Upper lobe of left lung (tissue), 6 donors: Measurements from ENCODE around the gene TAF4. TPM values are rescaled to one million over a fixed set of nuclear protein-coding genes. Genes with fewer than 3 reads are reported as not detected.

Experiments
- ATAC-seq, 2 donors: fragments of 200-7000 bp; cut with Tn5 transposase; one replicate each; pipeline ENCODE4 v1.9.1; 2022; ENCODE audit warnings: mild to moderate bottlenecking in 2 of 2, moderate library complexity in 2 of 2; ENCODE audit not compliant: low FRiP score in 2 of 2
- DNase-seq, 2 donors: peaks; one replicate each; pipeline ENCODE4 v3.0.0-alpha.2; 2019 to 2020
- H3K27ac ChIP-seq, 4 donors: fragments of 200-600 bp; sonication (generic); one replicate each; pipeline ENCODE4 v1.5.1; 2016 to 2019
- H3K27me3 ChIP-seq, 4 donors: fragments of 200-600 bp; sonication (generic); one replicate each; pipeline ENCODE4 v1.5.1; 2017 to 2019
- H3K36me3 ChIP-seq, 4 donors: fragments of 200-600 bp; sonication (generic); one replicate each; pipeline ENCODE4 v1.5.1; 2016 to 2019
- H3K4me1 ChIP-seq, 4 donors: fragments of 200-600 bp; sonication (generic); one replicate each; pipeline ENCODE4 v1.5.1; 2018 to 2019
- H3K4me3 ChIP-seq, 4 donors: fragments of 200-600 bp; sonication (generic); one replicate each; pipeline ENCODE4 v1.5.1; 2017 to 2019; ENCODE audit warnings: mild to moderate bottlenecking in 2 of 4, moderate library complexity in 1 of 4
- H3K9me3 ChIP-seq, 4 donors: fragments of 200-600 bp; sonication (generic); one replicate each; pipeline ENCODE4 v1.5.1; 2018 to 2019
- EP300 ChIP-seq, 4 donors: sonication (generic); formaldehyde crosslinking; IDR thresholded peaks; one replicate each; pipeline ENCODE4 v1.5.1; 2017; ENCODE audit warnings: antibody characterized with exemption in 4 of 4, control low read depth in 2 of 4
- POLR2A ChIP-seq, 4 donors: fragments of 450-650 bp; IDR thresholded peaks; one replicate each; pipeline ENCODE4 v1.5.1; 2016 to 2017; ENCODE audit warnings: antibody characterized with exemption in 4 of 4, mild to moderate bottlenecking in 2 of 4
- POLR2AphosphoS5 ChIP-seq, 2 donors: sonication (generic); formaldehyde crosslinking; IDR thresholded peaks; one replicate each; pipeline ENCODE4 v1.5.1; 2017; ENCODE audit warnings: antibody characterized with exemption in 2 of 2
- WGBS, 2 donors: methylation state at CpG; one replicate each; pipeline ENCODE4 v1.1.5; 2017 to 2018; 5-methylcytosine and 5-hydroxymethylcytosine counted together
- total RNA-seq, 6 donors: library from RNA; depleted of rRNA in 4 of 6; stranded (reverse); fragments of >200 nt in 4 of 6; gene quantifications; one replicate each; pipeline versions ENCODE4 v1.1.0 to v1.2.1, GENCODE V29; 2016 to 2021
- TF ChIP-seq, protein P1 (sequence below), 6 experiments: fragments of 450-650 bp in 4 of 6; fragments of 200-600 bp in 2 of 6; sonication (generic) in 2 of 6; IDR thresholded peaks; one replicate each; pipeline ENCODE4 v1.5.1; 2016 to 2019; ENCODE audit warnings: antibody characterized with exemption in 6 of 6
- donor health status: DM: no; HTN: no; CAD: no; lungs with moderate emphysema.
- donor health status: DM: no; HTN: yes; CAD: no; lungs with severe emphysema.

Gene TAF4
- total RNA-seq, 6 donors from 2014 or later: 13.0 to 44.0 (median 20.7) TPM

DNA sequence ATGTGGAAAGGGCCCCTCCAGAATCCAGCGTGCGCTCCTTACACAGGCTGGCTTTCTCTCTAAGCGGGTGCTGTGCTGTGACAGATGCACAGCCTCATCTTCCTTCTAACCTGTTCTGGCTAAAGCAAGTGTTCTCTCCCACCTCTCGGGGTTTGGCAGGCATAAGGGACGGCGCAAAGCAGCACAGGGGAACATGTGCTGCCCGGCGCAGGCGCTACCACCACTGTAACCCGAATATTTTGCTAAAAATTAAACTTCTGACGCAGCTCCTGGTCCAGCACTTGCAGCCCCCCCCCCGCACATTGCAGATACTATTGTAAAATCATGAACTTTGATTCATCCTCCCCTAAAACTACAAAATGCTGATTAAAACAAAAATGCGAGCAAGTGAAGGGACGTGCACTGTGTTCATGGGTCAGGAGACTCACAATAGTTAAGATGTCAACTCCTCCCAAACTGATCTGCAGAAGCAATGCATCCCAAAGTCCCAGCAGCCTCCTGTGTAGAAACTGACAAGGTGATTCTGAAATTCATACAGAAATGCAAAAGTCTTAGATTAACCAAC, 43.0 kb downstream of the TAF4 start:
- WGBS, 2 donors: 96 to 98% methylated on average over 13 to 14 of the region's 14 CpGs
- Histone ChIP-seq H3K27ac (no peak overlapping the region), H3K9me3 (no peaks in the 10 kb centered on the region), H3K27me3 (no peaks in the 10 kb centered on the region), H3K36me3 (no peaks in the 10 kb centered on the region), H3K4me1 (peaks cover 11 to 26% (median 16%) of the 10 kb centered on the region in 4 donors), H3K4me3 (no peak overlapping the region)
- ATAC-seq (no peak), DNase-seq (no peak)
- TF ChIP-seq, protein P1, sequence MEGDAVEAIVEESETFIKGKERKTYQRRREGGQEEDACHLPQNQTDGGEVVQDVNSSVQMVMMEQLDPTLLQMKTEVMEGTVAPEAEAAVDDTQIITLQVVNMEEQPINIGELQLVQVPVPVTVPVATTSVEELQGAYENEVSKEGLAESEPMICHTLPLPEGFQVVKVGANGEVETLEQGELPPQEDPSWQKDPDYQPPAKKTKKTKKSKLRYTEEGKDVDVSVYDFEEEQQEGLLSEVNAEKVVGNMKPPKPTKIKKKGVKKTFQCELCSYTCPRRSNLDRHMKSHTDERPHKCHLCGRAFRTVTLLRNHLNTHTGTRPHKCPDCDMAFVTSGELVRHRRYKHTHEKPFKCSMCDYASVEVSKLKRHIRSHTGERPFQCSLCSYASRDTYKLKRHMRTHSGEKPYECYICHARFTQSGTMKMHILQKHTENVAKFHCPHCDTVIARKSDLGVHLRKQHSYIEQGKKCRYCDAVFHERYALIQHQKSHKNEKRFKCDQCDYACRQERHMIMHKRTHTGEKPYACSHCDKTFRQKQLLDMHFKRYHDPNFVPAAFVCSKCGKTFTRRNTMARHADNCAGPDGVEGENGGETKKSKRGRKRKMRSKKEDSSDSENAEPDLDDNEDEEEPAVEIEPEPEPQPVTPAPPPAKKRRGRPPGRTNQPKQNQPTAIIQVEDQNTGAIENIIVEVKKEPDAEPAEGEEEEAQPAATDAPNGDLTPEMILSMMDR (IDR thresholded peaks at IDR 0.05): no peak
- TF ChIP-seq POLR2A (IDR thresholded peaks at IDR 0.05): no peak
- TF ChIP-seq EP300 (IDR thresholded peaks at IDR 0.05): no peak

DNA sequence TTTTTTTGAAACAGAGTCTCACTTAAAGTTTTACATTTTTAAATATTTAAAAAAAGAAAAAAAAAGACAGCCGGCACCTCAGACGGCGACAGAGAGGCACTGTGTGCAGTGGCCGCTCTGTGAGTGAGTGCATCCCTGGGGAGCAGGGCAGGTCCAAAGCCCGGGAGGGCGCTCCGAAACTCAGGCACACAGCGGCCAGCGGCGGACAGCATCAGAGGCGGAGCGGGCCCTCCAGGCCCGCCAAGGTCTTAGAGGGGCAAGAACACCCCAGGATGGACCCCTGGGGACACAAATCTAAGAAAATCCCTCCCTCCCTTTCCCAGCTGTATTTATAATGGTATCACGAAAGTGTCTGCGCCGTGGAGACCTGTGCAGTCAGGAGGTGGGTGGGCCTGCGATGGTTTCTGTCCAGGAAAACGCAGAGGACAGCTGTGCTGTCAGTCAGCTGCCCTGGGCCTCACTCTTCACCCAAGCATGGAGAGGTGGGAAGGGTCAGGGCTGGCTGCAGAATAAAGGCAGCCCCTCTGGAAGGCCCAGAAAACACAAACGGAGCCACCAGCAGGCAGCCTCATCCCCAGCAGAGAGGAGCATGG, 43.8 kb downstream of the TAF4 start:
- Histone ChIP-seq H3K27me3 (no peaks in the 10 kb centered on the region), H3K36me3 (no peaks in the 10 kb centered on the region), H3K27ac (no peak overlapping the region), H3K4me1 (peaks cover 11 to 26% (median 16%) of the 10 kb centered on the region in 4 donors), H3K9me3 (no peaks in the 10 kb centered on the region), H3K4me3 (no peak overlapping the region)
- DNase-seq (peak in 1 of 2 donors; percentile 63), ATAC-seq (no peak)
- WGBS, 2 donors: 87 to 92% methylated on average over 19 of the region's 19 CpGs
- TF ChIP-seq EP300 (IDR thresholded peaks at IDR 0.05) (no peak), POLR2AphosphoS5 (IDR thresholded peaks at IDR 0.05) (no peak), POLR2A (IDR thresholded peaks at IDR 0.05) (no peak)
- TF ChIP-seq, protein P1 (IDR thresholded peaks at IDR 0.05): no peak

DNA sequence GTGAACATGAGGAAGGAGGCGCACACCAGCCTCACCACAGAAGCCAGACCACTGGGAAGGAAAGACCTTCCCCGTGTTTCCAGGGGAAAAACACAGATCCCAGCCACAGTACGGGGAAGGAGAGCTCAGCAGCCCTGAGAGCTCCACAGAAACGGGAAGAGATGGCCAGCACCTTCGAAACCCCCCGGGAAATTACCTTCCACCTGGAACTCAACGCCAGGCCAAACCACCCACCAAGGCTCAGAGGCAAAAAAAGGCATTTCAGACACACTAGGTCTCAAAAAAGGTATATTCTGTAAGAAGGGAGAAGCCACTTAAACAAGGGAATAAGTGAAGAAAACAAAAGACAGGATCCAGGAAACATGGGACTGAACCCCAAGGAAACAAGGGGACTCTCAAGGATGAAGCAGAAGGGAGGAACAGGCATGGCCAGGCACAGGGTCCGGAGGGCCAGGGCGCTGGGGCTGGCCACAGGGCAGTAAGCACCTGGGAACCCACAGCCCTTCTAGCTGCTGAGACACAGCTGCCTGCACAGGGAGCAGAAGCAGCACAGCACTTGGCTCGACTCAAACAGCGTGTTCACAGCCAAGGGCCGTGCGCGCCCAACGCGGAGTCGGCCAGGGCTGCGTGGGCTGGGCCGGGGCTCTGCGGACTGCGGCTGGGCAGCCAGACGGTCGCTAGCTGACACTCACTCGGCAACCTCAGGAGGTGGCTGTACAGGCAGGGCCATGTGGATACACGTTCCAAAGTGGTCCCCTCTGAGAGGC, 44.6 kb downstream of the TAF4 start:
- H3K4me3 ChIP-seq: no peak overlapping the region
- no peaks in the 10 kb centered on the region for H3K27me3 ChIP-seq
- H3K36me3 ChIP-seq: no peaks in the 10 kb centered on the region
- no peaks in the 10 kb centered on the region for H3K9me3 ChIP-seq
- TF ChIP-seq POLR2AphosphoS5 (IDR thresholded peaks at IDR 0.05): no peak
- TF ChIP-seq, protein P1 (IDR thresholded peaks at IDR 0.05): no peak
- no peak for TF ChIP-seq POLR2A (IDR thresholded peaks at IDR 0.05)
- TF ChIP-seq EP300 (IDR thresholded peaks at IDR 0.05): no peak
- no peak overlapping the region for H3K27ac ChIP-seq
- 88 to 89% methylated on average over 10 to 25 of the region's 25 CpGs for WGBS, 2 donors
- peaks cover 8 to 21% (median 11%) of the 10 kb centered on the region in 4 donors for H3K4me1 ChIP-seq
- ATAC-seq: peak in 1 of 2 donors; percentile 85
- DNase-seq: peak in 1 of 2 donors; percentile 89

DNA sequence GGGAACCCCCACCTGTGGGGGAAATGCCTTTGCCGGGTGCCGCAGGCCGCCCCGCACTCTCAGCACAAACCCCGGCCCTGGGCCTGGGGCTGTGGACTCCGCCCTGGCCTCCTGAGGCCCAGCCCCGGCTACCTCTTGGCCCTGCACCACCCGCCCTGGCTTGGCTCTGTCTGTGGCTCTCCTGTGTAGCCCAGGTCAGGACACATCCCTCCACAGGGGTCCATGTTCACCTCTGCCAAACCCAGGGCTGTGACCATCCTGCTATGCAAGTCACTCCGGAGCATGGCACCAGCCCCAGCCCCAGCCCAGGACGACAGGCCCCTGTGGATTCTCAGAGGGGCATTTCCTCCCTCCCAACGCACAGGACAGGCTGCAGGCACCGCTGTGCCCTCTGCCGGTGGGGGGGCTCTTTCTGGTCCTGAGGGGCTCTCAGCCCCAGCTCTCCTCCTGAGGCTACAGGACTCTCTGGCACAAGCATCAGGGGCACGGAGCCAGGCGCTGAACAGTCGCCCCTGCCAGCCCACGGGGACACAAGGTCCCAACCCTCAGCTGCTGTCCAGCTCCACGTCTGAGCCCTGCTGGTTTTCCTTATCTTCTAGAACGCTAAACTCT, 45.7 kb downstream of the TAF4 start:
- Histone ChIP-seq H3K36me3 (no peaks in the 10 kb centered on the region), H3K9me3 (no peaks in the 10 kb centered on the region), H3K27me3 (no peaks in the 10 kb centered on the region), H3K27ac (no peak overlapping the region), H3K4me1 (peaks cover 0 to 16% (median under 1%) of the 10 kb centered on the region in 4 donors), H3K4me3 (no peak overlapping the region)
- DNase-seq (peak in 1 of 2 donors; percentile 61), ATAC-seq (no peak)
- 81 to 84% methylated on average over 6 to 19 of the region's 19 CpGs for WGBS, 2 donors
- no peak for TF ChIP-seq POLR2AphosphoS5 (IDR thresholded peaks at IDR 0.05)
- no peak for TF ChIP-seq POLR2A (IDR thresholded peaks at IDR 0.05)
- TF ChIP-seq, protein P1 (IDR thresholded peaks at IDR 0.05): no peak
- no peak for TF ChIP-seq EP300 (IDR thresholded peaks at IDR 0.05)
